Measurements from ENCODE around the gene FBRSL1.
"Not testable (repeated sequence)": the region's sequence is repeated elsewhere in the genome, so short reads cannot be mapped to it uniquely, and the experiment has no call there.

FBRSL1 gene

DNA sequence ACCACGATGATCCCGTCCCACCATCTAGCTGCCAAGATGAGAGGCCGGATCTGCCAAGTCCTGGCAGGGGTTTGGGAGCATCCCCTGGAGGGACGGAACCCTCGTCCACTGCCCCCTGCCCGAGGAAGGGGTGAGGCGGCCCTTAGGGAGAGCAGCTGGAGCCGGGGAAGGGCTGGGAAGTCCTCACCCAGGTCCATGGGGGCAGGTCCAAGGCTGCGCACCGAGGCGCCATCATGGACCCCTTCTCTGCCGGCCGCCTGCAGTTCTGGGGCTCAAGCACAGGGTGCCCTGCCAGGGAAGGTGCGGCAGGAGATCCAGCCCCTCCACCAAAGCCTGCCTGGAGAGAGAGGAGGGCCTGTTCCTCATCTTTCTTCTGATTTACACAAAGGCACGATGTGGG, 17.6 kb upstream of the FBRSL1 start:
- no peak for DNase-seq

DNA sequence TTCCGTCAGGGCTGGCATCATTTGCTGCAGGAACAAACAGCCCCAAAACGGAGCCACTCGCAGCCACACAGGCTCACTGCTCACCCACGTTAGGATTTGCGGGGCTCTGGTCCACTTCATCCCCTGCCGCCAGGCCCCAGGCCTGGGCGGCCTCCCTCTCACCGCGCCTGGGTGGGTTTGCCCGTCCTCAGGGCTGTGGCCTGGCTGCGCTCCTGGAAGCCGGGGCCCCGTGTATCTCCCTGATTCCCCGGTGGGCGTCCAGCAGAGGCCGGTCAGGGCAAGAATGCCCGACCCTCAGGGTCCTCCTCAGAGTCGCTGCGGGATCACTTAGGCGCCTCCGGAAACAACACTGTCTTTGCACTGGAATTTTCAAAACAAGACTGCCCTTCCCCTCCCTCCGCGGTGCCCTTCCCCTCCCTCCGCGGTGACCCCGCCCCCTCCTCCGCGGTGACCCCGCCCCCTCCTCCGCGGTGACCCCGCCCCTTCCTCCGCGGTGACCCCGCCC, 15.7 kb upstream of the FBRSL1 start:
- no peak for DNase-seq

DNA sequence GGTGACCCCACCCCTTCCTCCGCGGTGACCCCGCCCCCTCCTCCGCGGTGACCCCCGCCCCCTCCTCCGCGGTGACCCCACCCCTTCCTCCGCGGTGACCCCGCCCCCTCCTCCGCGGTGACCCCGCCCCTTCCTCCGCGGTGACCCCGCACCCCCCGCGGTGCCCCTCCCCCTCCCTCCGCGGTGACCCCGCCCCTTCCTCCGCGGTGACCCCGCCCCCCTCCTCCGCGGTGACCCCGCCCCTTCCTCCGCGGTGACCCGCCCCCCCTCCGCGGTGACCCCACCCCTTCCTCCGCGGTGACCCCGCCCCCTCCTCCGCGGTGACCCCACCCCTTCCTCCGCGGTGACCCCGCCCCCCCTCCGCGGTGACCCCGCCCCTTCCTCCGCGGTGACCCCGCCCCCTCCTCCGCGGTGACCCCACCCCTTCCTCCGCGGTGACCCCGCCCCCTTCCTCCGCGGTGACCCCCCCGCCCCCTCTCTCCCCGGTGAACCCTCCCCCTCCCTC, 15.1 kb upstream of the FBRSL1 start:
- not testable (repeated sequence) for DNase-seq

DNA sequence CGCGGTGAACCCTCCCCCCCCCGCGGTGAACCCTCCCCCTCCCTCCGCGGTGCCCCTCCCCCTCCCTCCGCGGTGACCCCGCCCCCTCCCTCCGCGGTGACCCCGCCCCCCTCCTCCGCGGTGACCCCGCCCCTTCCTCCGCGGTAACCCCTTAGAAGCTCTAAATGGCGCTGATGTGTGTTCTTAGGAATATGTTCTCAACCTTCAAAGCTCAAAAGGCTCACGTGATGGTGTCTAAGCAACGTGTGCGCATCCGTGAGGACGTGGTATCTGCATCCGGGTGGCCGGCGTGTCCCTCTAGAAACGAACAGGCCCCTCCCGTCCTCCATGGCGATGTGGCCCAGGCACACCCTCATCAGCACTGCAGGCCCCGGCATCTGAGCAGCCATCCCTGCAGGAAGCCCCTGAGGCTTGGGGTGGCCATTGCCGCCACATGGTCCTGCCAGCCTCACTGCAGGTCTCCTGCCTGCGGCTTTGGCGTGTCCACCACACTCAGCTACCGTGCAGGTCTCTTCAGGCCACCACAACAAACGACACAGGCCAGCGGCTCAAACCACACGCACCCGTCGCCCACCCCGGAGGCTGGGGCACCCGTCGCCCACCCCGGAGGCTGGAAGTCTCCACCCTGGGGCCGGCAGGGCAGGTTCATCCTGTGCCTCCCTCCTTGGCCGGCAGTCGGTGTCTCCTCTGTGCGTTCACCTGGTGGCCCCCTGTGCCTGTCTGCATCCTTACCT, 14.5 kb upstream of the FBRSL1 start:
- DNase-seq, result no peak

DNA sequence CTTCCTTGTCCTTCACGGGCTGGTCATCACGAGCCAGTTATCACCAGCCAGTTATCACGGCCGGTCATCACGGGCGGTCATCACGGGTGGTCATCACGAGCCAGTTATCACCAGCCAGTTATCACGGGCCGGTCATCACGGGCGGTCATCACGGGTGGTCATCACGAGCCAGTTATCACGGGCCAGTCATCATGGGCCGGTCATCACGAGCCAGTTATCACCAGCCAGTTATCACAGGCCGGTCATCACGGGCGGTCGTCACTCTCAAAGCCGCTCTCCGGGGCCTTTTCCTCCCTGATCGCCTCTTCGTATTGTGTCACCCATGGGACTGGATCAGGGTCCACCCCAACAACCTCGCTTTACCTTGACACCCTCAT, 13.9 kb upstream of the FBRSL1 start:
- no peak for DNase-seq

DNA sequence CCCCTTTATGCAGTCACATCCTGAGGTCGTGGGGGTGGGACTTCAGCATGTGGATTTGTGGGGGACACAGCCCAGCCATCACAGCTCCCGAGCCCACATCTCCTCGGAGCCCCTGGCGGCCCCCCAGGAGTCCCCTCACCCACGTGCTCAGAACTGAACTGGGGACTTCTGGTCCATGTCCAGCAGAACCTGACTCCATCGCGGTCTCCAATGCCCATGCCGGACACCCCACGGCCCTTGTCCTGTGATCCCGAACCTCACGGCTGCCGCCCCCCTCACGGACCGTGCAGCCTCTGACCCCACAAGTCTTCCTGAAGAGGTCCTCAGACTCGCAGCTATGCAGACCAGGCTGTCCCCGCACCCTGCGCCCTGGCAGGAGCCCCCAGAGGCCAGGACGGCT, 13.5 kb upstream of the FBRSL1 start:
- DNase-seq, result no peak

DNA sequence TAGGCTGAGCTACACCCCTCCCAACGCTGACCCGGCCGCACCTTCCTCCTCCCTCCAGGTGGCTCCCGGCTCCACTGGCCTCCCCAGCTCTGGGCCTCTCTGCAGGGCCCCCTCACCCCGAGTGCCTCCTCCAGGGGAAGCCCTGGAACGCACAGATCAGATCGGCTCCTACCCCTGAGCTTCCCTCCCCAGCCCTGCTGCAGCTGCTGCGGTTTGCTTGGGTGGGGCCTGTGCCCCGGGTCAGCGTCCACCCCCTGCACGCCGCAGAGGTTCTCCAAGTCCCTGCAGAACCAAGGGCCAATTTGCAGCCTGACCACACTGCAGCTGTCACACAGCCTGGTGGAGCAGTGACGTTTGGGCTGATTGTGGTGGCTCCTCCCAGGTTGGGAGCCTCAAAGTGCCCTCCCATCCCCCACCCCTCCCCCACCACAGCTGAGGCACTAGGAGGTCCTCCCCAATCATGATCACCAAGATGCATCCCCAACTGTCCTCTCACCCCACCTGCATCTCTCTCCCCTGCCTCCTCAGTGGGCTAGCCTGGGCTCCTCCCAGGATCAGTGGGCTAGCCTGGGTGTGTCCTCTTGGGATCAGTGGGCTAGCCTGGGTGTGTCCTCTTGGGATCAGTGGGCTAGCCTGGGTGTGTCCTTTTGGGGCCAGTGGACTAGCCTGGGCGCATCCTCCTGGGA, 12.8 kb upstream of the FBRSL1 start:
- no peak for DNase-seq

DNA sequence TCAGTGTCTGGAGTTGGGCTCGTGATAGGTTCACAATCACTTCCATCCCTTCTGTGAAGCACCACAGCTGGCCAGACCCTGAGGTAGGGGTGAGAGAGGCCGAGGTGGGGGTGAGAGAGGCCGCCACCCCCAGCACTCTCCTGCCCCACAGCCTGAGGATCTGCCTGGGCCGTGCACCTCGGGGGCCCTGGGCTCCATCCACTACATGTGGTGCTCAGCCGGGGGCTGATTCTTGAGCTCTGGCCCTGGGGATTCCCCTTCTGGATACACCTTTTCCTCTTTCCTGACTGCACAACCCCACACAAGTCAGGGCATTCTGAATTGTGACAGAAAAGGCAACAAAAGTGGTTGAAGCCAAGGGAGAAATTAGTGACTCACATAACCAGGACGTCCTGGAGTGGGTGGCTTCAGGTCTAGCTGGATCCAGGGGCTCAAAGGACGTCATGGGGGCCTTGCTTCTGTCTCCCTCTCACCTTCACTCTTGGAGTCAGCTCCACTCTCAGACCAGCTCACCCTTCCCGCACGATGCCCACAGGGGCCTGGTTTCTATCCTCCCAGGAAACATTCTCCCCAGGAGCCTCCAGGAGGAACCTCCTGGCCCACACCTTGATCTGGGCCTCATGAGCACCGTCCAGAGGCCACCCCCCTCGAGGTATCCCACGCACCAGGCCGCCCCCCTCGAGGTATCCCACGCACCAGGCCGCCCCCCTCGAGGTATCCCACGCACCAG, 12.1 kb upstream of the FBRSL1 start:
- DNase-seq, result no peak

DNA sequence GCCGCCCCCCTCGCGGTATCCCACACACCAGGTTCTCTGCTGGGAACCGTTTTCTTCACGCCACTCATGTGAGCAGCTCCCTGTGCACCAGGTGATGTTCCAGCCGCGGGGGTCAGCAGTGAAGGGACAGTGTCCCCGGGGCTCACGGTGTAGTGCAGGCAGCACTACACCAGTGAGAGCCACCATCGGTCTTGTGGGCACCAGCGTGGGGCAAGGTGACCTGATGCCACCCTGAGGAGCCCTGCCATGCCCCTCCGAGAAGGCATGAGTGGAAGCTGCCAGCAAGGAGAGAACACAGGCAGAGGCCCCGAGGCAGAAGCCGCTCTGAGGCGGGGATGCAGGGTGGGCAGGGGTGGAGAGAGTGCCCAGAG, 11.5 kb upstream of the FBRSL1 start:
- no peak for DNase-seq

DNA sequence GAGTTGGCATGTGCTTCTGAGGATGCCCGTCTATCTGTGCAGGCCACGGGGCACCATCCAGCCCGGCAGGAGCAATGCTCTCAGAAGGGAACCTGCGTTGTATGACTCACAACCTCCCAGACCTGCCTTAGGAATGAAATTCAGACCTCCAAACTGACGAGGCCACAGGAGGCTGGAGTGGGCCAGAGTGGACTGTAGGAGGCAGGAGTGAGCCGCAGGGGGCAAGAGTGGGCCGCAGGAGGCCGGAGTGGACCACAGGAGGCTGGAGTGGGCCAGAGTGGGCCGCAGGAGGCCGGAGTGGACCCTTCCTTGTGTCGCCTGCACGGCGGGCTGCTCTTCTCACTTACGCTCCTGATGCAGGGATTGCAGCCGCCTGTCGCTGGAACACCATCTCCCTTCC, 11.1 kb upstream of the FBRSL1 start:
- no peak for DNase-seq

DNA sequence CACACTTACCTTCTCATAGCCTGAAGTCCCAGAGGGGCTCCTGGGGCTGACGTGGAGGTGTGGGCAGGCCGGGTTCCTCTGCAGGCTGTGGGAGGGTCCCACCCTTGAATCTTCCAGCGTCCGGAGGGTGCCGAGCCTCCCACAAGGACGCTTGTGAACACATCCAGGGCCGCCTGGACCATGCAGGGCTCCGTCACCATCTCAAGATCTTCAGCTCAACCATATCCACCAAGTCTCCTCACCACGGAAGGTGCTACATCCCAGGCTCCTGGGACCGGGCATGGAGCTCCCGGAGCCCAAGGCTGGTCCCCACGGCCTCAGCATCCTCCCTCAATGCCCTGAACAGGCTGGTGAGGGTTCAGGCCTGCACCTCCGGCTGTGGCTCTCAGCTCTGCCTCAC, 10.7 kb upstream of the FBRSL1 start:
- no peak for DNase-seq

DNA sequence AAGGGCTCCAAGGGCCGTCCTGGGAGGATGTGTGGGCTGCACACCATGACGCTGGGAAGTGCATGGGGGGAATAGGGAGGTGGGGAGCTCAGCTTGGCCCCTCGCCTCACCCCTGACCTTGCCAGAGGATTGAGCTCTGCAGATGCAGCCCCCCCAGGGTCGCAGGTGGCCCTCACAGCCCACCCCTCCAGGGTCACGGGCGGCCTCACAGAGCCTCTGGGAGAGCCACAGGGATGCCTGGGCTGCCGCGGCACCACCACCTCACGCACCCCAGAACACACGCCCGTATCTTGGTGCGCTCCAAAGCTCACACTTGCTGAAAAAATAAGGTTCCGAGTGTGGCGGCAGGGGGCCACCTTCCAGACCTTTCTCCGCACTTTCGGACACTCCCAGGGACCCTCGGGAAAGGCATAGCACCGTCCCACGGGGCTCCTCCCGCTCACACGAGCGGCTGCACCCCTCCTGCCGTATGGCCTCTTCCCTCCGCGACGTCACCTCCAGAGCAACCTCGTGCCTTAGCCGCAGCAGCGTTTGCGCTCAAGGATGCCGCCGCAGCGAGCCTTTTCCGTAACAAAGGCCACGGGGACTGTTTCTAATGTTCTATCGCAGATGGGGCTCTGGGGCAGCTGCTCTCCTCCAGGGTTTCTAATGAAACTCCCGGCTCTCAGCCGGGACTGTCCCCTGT, 9.9 kb upstream of the FBRSL1 start:
- no peak for DNase-seq

DNA sequence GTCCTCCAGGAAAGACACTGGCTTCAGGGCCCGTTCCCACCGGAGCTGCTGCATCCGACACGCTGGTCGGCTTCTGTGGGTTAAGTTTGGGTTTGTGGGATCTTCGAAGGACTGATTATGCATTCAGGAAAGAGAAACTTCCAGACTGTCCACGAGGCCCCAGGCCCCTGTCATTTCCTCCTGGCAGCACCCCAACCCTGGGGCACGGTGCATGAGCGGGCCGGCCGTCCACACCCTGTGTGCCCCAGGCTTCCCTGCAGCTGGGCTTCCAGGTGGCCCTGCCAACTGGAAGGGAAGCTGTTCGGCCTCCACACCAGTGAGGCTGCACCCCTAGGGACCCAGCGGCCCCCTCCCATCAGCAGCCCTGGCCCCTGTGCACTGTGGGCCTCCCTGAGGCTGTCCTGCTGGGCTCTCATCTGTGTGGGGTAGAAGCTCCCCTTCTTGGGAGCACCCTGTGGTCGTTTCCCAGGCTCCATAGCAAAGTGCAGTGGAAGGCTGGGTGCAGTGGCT, 9.3 kb upstream of the FBRSL1 start:
- DNase-seq, result no peak

DNA sequence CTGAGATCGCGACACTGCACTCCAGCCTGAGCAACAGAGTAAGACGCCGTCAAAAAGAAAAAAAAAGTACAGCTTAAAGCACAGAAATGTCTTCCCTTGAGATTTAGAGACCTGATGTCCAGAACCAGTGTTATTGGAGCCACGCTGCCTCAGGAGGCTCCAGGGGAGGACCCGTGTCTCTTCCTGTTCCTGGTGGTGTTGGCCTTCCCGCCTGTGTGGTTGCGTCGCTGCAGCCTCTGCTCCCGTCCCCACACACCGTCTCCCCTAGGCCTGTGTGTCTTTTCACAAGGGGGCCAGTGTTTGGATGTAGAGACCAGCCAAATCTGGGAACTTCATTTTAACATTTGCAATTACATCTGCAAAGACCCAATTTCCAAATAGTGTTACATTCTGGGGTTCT, 8.6 kb upstream of the FBRSL1 start:
- no peak for DNase-seq

DNA sequence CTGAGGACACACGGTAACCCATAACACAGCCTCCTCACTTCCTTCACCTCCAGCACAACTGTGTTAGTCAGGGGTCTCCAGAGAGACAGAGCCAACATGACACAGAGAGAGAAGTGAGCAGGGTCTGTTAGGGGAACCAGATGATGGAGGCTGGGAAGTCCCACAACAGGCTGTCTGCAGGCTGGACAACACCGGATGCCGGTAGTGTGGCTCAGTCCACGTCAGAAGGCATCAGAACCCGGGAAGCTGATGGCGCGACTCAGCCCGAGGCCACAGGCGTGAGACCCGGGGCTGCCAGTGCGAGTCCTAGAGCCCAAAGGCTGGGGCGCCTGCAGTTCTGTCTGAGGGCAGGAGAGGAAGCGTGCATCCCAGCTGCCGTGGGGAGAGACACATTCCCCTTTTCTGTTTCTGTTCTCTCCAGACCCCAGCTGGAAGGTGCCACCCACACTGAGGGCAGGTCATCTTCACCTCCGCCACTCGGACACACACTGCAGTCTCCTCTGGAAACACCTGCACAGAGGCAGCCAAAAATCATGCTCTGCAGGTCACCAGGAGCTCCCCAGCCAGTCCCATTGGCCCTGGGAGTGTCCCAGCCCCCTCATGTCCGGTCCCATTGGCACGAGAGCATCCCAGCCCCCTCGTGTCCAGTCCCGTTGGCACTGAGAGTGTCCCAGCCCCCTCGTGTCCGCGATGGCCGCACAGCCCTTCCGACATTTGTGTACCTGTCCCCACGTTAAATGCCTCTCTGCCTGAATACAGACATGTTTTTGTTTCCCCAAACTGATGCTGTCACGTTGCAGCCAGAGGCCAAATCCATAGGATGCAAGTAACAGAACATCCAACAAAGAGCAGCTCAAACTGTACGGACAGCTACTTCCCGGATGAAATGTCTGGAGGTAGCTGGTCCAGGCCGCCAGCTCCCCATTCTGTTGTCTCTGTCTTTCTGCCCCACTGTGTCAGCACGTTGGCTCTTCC, 7.9 kb upstream of the FBRSL1 start:
- no peak for DNase-seq

DNA sequence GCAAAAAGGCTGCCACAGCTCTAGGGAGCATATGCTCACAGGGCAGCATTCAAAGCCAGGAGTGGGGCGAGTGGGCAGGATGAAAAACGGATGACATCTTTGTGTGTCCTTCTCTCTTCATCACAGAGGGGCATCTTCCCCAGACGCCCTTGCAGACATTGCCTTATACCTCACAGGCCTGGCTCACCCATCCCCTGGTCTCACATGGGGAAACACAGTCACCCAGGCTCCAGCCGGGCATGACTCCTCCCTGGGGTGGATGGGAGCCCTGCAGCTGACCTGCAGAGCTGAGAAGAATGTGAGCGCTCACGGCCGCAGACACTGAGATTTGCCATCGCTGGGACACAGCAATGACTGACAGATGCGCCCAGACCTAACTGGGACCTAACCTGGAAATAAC, 7.2 kb upstream of the FBRSL1 start:
- DNase-seq, result no peak

DNA sequence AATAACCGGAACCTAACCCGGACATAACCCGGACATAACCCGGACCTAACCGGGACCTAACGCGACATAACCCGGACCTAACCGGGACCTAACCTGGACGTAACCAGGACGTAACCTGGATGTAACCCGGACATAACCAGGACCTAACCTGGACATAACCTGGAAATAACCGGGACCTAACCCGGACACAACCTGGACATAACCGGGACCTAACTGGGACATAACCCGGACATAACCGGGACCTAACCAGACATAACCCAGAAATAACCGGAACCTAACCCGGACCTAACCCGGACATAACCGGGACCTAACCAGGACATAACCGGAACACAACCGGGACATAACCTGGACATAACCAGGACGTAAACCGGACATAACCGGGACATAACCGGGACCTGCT, 6.7 kb upstream of the FBRSL1 start:
- DNase-seq, result no peak

DNA sequence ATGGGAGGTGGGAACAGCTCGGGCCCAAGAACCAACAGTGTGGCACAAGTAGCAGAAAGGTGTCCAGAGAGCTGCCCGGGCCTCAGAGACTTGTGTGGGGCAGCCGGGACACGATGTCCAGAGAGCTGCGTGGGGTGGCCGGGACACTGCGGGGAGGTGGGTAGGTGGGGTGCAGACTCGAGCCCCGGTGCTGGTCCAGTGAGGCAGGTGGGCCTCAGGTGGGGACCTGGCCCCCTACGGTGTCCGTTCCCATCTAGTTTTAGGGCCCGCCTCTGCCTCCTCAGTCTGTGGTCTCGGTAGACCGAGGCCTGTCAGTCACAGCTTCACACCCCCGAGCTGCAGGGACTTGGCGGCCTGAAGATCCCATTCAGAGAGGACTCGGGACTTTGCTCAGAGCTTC, 6.3 kb upstream of the FBRSL1 start:
- no peak for DNase-seq

DNA sequence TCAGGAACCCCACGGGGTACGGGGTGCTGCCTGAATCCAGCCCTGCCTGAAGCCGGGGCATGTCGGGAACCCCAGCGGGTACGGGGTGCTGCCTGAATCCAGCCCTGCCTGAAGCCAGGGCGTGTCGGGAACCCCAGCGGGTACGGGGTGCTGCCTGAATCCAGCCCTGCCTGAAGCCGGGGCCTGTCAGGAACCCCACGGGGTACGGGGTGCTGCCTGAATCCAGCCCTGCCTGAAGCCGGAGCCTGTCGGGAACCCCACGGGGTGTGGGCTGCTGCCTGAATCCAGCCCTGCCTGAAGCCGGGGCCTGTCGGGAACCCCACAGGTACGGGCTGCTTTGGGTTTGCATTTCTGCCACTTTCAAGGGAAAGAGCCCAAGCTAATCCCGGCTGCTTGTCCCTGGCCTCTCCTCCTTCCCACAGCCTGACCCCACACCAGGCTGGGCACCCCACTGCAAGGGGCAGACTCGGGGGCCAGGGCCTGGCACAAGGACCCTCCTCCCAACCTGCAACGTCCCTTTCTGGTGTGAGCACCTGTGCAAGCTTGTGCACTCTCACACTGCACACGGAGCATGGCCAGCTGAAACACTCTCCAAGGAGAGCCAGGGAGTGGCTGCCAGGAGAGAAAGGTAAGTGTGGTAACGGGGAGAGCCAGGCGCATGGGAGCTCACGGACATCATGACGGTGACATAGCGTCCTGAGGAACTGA, 5.6 kb upstream of the FBRSL1 start:
- no peak for DNase-seq

DNA sequence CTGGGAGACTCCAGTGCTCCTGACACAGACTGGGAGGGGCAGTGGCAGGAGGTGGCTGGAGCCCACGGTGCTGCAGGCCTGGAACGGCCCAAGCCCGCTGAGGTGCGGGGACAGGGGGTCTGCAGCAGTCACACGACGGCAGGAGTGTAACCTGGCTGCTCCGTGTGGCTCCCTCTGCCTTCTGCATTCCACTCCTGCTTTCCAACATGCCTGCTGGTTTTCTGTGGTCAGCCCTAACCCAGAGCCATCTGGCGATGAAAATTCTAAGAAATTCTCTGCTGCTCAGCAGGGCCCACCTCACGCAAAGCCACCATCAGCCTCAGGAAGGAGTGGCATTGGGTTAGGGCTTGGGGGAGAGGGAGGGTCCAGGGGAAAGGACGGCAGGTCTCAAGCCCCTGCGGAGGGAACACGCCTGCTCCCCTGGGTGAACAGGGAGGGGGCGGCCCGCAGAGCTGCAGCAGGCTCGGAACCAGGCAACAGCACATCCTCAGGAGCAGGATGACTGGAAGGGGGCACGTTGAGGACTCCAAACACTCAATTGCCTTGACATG, 5.0 kb upstream of the FBRSL1 start:
- no peak for DNase-seq

DNA sequence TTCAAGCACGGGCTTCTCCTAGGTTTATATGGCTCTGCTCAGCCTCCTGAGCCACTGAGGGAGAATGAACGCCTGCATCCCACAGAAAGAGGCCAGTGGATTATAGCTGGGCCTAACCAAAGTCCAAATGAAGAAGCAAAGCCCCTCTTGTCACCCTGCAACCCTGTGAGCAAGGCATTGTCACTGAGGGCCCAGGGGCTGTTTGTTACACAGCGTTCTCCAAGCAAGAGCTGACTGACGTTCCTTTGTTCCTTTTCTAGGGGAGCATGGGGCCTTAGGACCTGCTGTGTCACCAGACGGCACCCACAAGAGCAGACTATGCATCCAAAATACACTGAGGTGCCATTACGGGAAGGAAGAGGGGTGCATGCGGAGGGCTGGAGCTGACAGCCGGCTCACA, 4.3 kb upstream of the FBRSL1 start:
- DNase-seq, result no peak

Measured in AML-193 (cell line).